ENCODE measurements around the gene KIF19.

The KIF19 gene

GRCh38 chr17:74340470-74341023 lies 14.5 kb downstream of the KIF19 start:
- no peak for DNase-seq

DNA sequence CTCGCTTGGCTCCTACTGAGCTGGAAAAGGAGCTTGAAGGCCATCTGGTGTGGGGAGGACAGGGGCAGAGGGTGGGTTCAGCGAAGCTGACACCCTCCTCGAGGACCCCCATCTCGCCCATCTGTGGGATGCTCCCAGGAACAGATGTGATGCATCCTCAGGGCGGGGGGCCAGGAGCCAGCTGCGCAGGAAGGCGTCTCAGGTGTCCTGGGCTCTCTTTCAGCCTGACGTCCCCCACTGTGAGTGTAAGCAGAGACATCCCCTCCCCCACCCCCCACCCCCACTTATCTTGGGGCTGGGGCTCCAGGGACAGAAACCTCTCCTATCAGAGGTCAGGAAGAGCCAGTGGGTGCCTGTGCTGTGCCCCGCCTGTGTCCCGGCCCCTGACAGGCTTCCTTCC lies 16.2 kb downstream of the KIF19 start:
- DNase-seq: no peak

DNA sequence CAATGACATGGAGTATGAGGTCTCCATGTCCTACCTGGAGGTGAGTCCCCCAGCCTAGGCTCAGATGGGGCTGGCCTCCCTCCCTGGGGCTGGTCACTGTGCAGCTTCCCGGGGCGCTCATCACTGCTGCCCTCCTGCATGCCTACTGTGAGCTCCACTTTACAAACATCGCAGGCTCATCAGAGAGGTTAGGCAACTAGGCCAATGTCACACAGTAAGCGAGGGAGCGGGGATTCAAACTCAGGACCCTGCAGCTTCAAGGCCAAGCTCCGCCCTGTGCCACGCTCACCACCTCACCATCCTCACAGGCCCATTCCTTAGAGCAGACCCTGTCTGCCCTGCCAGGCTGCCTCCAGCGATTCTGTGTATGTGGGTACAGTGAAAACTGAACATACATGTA lies 17.1 kb downstream of the KIF19 start:
- no peak for DNase-seq

- DNase-seq: no peak
These were observed 17.7 kb downstream of the KIF19 start for GRCh38 chr17:74343526-74344284.

DNA sequence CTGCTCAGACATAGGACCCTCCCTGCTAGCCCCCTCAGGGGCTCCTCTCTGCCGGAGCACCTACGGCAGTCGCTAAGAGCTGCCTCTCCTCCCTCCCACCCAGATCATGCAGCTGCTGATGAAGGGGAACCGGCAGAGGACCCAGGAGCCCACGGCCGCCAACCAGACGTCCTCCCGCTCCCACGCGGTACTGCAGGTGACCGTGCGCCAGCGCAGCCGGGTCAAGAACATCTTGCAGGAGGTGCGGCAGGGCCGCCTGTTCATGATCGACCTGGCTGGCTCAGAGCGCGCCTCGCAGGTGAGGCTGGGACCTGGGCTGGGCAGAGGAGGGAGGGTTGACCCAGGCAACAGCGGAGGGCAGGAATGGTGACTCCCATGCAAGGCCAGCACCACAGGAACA lies 18.6 kb downstream of the KIF19 start:
- DNase-seq: no peak

DNA sequence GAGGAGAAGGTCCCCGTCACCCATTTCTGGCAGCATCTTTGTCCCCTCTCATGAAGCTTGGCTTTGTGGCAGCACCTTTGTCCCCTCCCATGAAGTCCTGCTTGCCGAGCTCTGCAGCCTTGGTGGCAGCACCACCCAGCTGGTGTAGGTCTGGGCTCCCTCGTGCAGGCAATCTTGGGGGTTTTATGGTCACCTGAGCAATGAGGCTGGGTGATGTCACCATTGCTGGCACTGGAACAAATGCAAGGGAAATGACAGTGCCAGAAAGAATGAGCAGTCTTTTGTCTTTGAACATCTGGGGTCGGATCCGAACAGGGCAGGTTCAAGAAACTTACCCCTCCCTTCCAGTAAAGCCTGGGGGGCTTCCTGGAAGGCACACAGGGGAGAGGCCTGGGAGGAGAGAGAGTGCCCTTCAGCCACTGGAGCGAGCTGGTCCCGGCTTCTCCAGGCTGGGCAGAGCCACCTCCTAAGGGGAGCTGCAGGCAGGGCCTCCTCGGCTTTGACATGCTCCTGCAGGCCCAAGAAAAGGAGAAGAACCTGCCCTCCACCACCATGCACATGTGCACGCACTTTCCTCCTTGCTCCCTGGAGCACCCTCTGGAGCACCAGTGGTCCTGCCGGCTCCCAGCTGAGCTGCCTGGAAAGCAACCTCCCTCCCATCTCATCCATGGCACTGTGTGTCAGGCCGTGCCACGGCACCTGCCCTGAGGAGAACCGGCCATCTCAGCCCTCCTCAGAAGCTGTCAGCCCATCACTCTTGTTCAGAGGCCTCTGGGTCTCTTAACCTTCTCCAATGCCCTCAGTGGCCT lies 19.6 kb downstream of the KIF19 start:
- DNase-seq: no peak

- DNase-seq: no peak
These were observed 21.6 kb downstream of the KIF19 start for GRCh38 chr17:74347646-74348045.

GRCh38 chr17:74349120-74349519 lies 23.1 kb downstream of the KIF19 start:
- no peak for DNase-seq

DNA sequence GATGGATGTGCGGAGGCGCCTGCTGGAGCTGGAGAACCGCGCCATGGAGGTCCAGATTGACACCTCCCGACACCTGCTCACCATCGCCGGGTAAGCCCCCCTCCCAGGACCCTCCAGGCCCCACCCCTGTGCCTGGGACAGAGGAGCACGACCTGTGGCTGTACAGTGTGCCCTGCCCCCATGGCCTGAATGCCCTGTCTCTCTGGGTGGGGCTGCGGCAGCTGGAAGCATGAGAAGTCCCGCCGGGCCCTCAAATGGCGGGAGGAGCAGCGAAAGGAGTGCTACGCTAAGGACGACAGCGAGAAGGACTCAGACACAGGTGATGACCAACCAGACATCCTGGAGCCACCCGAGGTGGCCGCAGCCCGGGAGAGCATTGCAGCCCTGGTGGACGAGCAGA lies 24.5 kb downstream of the KIF19 start:
- no peak for DNase-seq

- DNase-seq: no peak
These were observed 25.7 kb downstream of the KIF19 start for GRCh38 chr17:74351552-74352210.

DNA sequence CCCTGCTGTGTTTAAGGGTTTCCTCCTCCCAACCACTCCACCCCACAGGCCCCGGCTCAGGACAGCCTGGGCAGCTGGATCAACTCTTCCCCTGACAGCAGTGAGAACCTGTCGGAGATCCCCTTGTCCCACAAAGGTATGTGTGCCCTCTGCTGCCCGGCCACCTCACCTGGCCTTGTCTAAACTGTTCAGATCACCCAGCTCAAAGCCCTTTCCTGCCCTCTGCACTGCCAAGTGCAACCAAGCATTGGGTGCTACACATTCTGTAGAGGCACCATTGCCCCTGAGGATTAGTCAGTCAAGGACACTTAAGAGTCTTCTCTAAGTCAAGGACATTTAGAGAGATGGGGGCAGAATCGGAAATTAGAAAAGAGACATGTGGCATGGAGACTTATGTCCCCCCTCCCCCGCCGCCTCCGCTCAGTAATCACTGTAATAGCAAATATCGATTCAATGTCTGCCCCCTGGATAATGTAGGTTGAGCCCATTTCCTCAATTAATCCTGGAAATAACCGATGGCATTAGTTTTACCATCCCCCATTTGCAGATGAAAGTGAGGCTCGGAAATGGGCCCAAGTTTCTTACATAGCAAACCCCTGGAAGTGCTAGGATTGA lies 27.5 kb downstream of the KIF19 start:
- DNase-seq: no peak

DNA sequence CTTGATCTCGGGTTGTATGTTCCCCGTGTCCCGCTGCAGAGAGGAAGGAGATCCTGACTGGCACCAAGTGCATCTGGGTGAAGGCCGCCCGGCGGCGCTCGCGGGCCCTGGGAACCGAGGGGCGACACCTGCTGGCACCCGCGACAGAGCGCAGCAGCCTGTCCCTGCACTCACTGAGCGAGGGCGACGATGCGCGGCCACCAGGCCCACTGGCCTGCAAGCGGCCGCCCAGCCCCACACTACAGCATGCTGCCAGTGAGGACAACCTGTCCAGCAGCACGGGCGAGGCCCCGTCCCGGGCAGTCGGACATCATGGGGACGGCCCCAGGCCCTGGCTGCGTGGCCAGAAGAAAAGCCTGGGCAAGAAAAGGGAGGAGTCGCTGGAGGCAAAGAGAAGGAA lies 28.1 kb downstream of the KIF19 start:
- peak; percentile 63 to 74 for DNase-seq

DNA sequence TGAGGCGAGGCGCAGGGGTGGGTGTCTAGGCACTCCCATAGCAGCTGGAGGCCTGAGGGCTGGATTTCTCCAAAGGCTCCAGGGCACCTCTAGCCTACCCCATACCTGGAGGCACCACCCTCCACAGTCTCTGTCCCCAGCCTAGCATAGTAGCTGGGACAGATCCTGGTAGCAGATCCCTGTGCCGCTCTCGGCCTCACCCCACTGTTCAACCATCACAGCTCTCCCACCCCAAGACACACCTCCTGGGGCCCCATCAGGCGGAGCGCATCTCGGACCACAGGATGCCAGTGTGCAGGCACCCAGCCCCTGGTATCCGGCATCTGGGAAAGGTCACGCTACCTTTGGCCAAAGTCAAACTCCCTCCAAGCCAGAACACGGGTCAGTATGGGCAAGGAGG lies 28.5 kb downstream of the KIF19 start:
- DNase-seq: no peak

DNA sequence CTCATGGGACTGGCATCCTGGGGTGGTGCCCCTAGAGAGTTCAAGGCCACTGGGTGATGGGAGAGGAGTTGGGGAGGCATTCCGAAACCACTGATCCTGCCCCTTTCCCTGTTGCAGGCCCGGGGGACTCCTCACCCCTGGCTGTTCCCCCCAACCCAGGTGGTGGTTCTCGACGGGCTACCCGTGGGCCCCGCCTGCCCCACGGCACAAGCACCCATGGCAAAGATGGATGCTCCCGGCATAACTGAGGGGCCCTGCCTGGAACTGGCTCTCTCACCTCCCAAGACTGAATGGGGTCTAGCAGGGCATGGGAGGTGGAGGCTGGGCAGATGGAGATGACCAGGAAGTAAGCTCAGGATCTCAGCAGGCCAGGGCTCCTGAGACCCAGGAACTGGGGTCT lies 29.0 kb downstream of the KIF19 start:
- DNase-seq: no peak

DNA sequence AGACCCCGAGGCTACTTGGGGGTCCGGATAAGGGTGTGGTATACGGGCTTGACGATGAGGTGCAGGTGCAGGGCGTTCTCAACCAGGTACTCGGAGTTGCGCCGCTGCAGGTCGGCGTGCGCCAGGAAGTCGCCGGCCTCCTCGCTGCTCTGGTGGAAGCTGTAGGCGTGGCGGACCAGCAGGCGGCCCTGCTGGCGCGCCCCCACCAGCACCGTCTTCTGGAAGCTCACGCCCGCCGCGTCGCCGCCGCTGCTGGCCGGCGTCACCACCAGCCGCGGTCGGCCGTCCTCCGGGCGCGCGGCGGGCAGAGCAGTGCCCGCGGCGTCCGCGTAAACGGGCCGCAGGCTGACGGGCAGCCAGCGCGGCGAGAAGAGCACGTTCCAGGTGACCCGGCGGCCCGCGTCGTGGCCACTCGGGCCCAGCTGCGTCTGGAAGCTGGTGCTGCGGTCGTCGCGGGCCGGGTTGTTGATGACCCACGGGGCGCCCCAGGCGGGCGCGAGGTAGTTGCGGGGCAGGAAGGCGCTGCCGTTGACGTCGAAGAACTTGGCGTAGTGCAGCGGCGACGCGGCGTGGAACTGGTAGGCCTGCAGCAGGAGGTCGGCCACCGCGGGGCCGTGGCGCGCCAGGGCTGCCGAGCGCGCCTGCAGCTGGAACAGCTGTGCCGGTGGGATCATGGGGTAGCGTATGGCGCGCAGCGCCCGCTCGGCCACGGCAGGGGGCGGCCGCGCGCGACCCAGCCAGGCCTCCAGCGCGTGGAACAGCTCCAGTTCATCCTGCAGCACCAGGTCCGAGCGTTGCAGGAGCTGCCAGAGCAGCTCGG lies 30.8 kb downstream of the KIF19 start:
- no peak for DNase-seq

DNA sequence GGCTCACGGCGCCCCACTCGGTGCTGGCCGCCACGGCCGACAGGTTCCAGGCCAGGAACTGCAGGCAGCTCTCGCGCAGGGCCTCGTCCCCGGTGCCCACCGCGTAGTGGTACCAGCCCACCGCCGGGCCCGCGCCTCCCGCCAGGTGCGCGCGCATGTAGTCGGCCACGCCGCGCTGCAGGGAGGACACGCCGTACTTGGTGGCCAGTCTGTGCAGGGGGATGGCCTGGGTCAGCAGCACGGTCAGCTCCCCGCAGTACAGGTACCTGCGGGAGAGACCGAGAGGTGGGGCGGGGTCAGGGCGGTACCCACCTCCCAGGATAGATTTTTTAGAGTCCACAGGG lies 31.4 kb downstream of the KIF19 start:
- DNase-seq: no peak

DNA sequence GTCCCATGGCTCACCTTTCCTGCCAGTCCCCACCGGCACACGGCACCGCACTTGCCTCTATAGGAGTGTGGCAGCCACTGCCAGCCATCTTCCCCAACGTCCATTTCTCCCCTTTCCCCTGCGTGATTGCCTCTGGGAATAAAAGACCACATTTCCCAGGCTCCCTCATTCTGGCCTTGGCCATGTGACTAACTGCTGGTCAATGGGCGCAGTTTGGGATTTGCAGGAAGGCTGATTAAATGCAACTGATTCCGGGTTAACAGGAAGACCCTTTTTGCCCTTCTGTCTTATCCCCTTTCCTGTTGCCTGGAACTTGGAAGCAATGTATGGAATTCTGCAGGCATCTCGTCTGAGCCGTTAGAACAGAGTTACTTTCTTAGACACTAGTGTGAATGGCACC lies 32.7 kb downstream of the KIF19 start:
- DNase-seq: no peak

- DNase-seq: no peak
These were observed 33.9 kb downstream of the KIF19 start for GRCh38 chr17:74359916-74360315.

GRCh38 chr17:74360899-74361229 lies 34.8 kb downstream of the KIF19 start:
- no peak for DNase-seq

- DNase-seq: peak in 1 of 2 donors; percentile 34
These were observed 35.4 kb downstream of the KIF19 start, which contains the start of gene BTBD17 for GRCh38 chr17:74361230-74362068. TSS of gene BTBD17 (minus strand) at chr17:74361868. CDS start at chr17:74361819, 49 bp downstream.

DNA sequence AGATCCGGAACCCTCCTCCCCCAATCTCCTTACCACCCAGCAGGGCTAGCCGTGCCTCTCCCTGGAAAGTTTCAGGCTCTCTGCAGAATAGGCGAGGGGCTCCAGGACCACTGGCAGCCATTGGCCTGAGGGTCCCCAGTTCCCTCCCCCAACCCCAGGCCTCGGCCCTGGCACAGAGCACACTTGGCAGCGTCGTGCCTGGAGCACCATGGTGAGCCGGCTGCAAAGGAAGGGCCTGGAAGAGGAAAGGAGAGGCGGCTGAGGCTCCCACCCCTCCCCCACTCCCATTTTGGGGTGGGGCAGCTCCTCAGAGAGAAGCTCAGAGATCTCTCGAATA lies 36.0 kb downstream of the KIF19 start:
- DNase-seq: no peak

Measured in inflammatory macrophage (primary cell).